Germinal center (tissue), 1 donor: ENCODE results near the gene PGC.
A peak's percentile ranks its signal among the peaks of the same experiment; 100 is the strongest.

ENCODE experiments used
- DNase-seq: peaks from one replicate; pipeline ENCODE4 v3.0.0; 2012; ENCODE audit warnings: mixed read lengths, low spot score

PGC gene

DNA sequence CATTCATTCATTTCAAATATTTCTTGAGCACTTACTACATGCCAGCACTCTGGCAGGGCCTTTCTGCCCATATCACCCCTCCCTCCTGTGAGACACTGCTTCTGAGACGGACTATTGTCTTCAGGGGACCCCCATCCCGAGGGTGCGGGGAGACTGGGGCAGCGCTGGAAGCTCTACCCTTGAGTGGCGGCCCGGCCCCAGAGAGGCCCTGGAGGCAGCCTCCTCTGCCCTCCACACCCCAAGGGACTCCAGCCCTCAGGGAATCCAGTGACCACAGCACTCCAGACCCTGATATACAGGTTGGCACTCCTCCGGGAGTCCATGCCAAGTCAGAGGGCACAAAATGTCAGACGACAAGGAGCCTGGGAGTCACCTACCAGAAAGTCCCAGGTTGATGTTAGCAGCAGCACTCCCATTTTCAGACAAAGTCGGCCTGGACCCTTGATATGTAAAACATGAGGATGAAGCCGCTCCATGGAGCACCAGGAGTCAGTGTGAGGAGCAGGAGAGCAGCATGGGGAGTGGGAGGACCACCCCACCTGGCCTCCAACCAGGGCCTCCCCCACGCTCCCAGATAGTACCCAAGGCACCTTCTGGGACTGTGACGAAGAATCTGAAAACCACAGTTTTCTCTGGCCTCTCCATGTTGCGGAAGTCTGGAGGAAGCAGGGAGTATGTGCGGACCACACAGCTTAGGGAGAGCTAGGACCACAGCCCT lies 32.5 kb downstream of the PGC start:
- DNase-seq, result no peak

DNA sequence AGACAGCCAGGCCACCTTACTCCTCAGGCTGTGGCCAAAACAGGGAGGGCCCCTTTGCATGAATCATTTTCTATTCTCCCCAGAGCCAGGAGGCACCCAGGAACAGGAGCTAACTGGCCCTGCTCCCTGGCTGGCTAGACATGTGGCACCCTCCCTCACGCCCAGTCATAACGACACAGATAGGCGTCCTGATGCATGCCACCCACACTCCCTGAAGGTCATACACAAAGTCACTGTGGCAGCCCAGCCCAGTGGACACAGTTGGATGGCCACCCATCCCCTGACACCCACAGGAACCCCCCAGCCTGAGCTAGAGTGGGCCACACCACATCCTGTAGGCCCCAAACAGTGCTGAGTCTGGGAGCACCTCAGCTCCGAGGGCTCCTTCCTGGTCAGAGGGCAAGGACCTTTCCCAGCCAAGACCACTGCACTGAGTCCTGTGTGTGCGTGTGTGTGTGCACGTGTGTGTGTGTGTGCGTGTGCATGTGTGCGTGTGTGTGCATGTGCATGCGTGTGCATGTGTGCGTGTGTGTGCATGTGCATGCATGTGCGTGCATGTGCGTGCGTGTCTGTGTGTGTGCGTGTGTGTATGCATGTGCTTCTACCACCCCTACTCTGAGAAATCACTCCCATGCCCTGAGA lies 33.4 kb downstream of the PGC start:
- no peak for DNase-seq

DNA sequence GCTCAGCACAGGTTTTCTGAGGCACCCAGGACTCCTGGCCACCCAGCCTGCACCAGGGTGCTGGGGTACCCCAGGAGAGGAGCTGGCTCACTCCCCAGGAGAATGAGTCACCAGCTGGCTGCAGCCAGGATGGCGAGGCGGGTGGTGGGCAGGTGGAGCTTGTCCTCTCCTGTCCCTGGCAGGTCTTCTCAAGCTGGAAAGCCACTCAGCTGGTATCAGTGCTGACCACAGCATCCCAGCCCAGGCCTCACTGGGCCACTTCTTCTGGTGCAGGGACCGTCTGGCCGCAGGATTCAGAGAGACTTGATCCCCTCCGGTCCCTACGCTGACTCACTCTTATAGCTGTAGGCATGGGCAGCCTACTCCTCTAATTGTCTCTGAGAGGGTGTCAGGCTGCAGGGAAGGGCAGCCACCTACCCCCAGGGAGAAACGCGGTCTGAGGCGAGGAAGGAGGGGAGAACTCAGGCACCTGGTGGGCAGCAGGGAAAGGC lies 34.0 kb downstream of the PGC start:
- no peak for DNase-seq

DNA sequence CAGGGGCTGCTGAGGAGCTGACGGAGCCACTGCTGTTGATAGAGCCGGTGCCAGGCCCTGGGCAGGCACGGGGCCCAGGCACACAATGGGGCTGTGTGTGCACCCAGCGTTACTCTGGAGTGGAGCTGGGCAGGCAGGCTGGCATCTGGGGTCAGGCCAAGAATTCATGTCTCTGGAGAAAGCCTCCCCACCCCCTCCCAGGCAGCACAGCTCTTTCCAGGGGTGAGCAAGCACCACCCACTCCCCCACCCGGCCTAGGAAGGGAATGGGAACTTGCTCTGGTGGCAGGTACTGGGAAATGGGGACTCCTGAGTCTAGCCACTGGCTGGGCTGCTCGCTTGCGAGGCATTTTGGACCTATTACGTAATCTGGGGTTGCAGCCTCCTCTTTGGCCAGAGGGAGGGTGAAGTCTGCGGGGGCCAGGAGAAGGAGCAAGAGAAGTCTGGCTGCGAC lies 34.5 kb downstream of the PGC start:
- no peak for DNase-seq

DNA sequence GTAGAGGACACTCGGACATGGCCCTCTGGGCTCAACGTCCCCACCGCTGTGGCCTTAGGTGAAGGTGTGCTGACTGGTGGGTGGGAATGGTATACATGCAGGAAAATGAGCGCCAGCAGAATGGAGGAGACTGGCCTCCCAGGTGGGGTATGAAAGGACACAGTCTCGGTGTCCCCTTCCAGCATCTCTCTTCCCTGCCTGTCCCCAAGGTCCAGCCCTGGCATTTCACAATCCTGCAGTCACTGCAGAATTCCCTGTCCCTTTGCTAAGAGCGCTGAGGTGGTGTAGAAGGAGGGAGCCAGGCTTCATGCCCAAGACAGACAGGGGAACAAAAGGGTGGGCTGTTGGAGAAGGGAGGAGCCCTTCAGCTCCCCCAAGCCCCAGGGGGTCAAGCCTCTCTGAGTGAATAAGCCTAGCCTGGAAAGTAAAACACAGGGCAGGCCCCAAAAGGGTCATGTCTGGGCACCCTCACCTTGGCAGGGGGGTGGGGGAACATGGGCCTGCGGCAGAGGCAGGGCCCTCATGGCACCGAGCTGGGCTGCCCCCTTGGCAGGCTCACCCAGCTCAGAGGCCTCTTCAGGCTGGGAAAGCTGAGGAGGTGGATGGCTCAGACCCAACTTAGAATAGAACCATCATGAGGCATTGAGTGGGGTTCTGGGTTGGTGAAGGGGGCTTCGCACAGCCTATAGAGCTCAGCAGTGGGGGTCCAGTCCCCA lies 35.7 kb downstream of the PGC start:
- DNase-seq, result no peak

DNA sequence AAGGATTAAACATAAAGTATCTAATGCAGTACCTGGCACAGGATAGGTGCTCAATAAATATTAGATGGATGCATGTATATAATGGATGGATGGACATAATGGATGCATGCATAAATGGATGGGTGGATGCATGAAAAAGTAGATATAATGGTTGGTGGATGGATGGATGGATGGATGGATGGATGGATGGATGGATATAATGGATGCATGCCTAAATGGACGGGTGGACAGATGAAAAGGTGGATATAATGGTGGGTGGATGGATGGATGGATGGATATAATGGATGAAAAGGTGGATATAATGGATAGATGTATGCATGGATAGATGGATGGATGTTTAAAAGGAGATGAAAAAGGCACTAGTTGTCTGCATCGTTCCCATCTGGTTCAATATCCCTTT lies 37.8 kb downstream of the PGC start:
- no peak for DNase-seq

DNA sequence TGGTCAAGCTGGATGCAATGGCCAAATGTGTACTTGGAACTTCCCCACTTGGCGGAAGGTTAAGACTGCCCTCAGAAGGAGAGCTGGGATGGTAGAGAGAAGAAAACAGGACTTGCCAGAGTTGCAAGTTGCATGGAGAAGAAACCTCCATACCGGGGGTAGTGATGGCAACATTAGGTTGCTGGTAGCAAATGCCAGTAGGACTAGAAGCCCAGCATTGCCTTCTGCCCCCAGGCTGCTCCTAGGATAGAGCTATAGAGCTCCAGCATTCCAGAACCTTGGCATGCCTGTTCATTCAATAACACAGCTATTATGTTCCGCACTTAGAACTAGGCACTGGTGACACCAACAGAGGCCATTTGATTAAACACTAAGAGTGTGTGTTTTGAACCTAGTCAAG lies 38.3 kb downstream of the PGC start:
- DNase-seq, result no peak

DNA sequence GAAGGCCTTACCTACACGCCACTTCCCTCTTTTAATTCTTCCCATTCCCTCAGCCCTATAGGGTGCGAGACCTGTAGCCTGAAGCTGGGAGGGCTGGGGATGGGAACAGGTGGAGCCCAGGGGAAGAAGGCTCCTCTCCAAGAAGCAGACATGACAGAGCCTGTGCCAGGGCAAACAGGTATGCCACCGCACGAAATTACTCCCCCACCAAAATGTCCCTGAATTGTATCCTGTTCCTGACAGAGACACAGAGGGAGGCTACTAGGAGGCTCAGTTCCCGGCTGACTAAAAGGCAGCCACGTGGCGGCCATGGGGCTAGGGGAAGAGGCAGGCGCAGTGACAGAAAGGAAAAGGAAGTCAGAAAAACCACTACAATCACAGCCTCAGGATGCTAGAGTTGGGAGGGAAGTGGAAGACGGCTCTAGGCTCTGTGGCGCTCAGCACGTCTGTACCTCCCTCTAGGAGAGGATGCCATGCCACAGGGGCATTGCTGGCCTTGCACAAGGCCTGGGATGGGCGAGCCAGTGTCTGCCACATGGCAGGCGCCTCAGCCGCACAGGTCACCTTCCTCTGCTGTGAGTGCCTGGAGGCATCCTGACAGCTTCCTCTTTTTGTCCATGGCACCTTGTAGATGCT lies 39.5 kb downstream of the PGC start:
- DNase-seq, result peak; percentile 55

DNA sequence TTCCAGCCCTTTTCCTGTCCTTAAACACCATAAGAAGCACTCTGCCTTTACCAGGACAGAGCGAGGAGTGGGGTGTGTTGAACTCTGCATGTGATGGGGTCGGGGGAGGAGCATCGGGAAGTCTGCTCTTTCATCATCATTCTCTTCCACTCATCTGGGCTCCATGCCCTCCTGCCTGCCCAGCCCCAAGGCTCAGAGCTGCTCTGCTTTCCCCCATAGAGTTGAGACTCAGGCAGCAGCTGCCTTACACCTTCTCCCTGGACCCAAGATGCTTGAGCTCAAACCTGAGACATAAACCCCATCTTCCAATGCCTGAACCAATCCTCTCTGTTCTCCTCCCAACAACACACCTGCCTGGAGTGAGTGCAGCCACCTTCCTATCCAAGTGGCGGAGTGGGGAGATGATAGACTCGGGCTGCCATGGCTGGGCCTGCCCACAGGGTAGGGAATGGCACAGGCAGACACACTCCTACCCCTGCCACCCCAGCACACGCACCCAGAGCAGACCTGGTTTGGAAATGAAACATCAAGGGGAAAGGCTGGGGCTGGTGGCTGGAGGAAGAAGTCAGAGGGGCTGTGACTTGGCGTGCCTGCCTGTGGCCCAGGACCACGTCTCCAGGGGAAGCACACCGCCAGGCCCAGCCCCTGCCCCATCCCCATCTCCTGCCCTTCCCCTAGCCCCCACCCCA lies 40.2 kb downstream of the PGC start:
- peak; percentile 62 for DNase-seq

DNA sequence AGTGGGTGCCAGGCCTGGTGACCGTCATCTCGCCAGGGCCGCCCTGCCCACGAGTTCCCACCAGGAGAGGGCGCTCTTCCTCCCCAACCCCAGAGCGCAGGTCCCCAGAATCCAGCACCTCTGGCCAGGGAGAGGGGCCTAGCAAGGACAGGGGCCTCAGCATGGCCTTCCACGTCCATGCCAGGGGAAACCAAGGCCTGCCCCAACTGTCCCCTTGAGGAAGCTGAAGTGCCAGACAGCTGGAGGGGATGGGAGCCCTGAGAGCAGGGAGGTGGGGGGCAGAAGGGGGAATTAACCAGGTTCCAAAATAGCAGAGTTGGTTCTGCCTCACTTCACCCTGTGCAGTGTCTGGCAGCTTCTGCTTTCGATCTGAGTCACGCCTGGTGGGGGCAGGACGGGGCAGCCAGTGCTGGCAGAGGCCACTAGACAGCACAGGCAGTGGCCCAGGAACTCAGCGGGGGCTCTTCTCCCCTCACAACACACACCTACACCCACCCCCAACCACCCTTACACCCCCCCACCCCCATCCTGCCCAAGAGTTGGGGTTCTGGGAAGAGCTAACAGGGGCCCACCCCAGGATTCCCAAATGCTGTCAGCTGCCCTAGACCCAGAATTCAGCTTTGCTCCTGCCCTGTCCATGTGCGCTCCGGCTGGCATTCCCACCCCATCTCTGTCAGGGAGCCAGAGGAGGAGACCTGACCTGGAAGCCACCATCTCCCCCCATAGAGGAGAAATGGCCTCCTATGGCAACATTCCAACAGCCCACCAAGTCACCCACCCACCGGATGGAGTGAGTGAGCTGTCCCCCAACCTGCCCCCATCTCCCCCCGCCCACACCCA lies 41.0 kb downstream of the PGC start:
- DNase-seq, result peak; percentile 94

DNA sequence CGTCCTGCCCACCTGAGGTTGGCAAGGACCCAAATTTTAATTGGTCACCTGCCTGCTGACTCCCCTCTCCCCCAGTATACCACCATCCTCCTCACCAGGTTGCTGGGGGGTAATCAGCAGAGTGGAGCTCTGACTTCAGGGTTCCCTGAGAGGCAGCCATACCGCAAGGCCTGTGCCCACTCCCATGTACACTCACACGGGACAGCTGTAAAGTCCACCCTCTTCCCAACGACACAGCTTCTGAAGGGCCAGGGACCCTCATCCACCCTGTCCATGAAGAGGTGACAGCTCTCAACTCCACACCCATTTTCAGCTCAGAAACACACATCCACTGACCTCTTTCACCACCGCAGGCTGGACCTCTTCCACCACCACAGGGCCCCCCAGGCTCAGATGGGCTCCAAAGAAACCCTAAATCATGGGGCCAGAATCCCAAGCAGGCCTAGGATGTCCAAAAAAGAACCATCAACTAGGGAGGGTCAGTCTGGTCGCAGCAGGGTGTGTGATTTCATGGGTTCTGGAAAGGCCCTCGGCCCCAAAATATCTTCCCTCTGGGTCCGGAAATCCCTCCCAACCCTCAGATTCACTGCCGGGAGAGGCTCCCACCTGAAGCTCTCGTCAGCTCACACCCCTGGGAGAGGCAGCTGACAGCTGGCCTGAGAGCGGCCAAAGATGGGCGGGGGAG lies 41.7 kb downstream of the PGC start:
- DNase-seq, result no peak

DNA sequence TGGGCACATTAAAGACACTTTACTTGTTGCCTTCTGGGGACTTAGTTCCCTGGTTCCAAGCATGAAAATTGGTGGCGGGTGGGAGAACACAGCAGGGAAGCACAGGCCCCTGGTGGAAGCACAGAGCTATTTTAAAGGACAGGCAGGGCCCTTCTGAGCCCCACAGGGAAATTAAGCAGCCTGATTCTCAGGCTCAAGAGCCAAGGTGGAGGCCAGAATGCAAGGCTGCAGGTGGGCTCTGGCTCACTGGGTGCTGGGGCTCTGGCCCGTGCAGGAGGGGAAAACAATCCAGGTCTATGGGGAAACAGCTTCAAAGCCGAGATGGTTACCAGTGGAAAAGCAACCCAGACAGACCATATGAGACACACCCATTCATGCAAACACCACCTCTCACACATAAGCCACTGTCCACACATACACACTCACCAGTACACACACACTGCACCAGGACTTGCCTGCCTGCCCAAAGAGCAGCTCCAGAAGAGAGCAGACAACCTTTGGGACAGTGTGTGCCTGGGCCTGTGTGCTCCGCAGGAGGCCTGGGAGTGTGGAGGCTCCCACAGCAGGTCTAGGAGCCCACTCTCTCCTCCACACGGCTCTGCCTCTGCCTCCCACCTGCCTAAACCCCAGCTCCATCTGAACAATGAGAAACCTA lies 42.4 kb downstream of the PGC start:
- no peak for DNase-seq

DNA sequence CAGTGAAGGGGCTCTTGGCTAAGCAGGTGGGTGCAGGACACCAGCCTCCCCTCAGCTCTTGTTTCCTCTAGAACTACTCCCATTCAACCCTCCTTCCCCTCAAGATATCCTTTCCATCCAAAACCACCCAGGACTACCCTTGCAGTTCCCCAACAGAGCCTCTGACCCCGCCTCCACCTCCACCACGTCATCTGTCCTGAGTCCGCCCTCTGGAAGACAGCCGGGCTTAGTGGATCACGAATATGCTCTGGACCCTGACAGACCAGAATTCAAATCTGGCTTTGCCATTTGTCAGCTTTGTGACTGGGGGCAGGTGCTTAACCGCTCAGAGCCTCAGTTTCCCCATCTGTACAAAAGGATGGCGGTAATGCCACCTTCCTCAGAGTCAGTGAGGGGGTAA lies 43.2 kb downstream of the PGC start:
- DNase-seq, result no peak

DNA sequence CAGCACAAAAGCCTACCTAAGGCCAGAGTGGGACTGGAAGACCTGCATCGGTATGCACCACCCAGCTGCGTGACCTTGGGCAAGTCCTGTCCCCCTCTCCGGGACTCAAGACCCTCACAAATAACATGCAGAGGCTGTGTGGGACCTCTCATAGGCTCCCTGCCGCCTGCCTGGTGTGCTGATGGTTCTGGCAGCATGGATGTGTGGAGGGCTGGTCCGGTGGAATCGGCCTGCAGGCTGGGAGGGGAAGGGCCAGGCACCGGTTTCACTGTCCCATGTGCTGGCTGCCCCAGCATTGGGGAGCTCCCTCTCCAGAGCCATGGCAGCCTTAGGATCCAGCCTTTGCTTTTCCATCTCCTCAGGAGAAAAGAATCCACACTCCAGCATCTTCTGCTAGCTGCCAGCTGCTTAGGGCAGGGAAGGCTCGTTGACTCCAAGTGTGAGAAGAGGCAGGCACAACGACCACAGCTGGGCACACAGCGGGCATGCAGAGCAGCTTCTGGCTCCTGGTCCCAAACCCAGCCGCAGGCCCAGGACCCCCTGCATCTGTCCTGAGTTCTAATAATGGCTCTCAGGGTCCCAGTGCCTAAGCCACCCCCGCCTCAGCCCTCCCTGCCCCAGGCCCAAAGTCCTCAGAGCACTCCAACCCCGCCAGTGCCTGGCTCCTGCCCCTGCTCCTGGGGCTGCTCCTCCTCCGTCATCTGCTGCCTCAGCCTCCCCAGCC lies 44.3 kb downstream of the PGC start:
- no peak for DNase-seq

DNA sequence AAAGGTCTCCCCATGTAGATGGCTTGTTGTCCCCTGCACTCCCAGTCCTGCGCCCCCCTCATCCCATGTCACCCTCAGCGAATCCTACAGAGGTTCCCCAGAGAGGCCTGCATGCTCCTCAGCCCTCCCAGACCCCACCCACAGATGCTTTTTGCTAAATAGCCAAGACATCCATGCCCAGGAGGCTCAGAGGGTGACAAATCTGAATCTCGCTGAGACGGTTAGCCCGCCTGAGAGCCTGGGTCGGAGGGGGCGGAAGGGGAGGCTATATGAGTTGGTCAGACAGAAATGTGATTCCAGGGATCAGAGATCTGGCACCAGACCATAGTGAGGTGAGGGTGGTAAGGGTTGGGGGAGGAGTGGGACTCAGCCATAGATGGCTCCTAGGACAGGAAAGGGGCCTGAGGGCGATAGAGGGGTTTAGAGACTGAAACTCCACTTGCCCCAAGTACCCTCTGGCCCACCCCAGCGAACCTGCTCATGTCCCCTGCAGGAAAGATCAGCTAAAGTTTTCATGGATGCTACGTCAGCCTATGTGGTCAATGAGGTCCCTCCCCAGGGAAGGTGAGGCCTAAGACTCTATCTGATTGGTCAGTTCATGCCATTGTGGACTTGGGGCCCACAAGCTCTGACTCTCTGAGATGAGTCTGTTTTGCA lies 45.0 kb downstream of the PGC start:
- DNase-seq, result no peak

DNA sequence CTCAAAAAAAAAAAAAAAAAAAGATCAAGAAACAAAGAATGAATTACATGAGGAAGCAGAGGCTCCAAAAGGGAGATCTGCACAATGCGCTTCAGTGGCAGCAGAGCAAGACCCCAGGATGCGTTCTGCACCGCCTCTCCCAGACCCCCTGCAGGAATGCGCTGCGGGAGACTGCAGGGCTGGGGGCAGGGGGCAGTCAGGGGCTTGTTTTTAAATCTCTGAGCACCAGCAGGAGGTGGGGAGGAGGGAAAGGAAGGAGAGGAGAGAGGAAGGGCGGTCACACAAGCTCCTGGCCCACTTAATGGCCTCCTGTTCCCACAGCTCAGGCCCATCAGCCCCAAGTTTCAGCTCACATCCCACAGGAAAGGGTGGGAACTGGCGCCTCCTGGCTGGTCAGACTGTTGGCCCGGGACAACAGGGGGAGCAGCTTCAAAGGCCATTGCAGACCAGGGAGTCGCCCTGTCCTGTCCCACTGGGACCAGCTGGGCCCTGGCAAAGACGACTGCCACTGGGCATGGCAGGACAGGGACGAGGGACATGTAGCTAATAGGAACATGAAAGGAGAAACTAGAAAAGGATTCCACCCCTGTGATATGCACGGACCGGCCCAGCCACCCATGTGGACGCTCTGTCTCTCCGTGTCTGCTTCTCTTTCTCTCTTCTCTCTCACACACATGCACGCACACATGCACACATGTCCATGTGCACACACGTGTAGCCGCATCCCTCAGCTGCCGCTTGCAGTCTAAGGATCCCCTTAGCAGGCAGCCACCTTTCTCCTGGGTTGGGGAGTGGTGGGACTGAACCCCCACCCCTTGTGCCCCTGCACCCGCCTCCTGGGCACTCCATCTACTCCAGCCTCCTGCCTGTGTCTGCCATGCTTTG lies 46.5 kb downstream of the PGC start:
- no peak for DNase-seq

DNA sequence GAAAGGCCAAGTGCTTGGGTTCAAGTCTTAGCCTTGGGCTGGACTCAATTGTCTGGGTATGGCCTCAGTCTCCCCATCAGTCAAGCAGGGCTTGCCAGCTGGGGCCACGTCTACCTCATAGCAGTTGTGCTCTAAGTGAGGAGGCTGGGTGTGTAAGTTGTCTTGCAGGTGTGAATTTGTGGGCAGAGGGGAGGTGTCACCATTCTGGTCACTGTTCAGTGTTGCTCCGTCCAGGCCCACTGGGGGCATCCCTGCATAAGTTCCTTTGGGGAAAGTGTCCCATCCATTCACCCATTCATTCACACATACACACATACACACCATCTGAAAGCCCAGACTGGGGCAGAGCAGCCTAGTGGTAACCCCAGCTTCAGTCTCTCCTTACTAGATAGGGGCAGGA lies 48.1 kb downstream of the PGC start:
- no peak for DNase-seq
